ENCODE data around the gene ARSD. TPM values are rescaled to one million over a fixed set of nuclear protein-coding genes. Genes with fewer than 3 reads are reported as not detected.
"Not testable (repeated sequence)": the region's sequence is repeated elsewhere in the genome, so short reads cannot be mapped to it uniquely, and the experiment has no call there.

The ARSD gene
- total RNA-seq, 1 experiment from 2014 or later: 4.5 TPM

GRCh38 chrX:2958199-2958598 is 29.1 kb upstream of the ARSD start:
- Histone ChIP-seq H3K4me3 (ENCODE audit: insufficient read depth, low read depth, low read length) (no peak overlapping the region), H3K36me3 (replicated peaks; ENCODE audit: control insufficient read depth, insufficient read depth, low read length) (no peaks in the 10 kb centered on the region), H3K27me3 (ENCODE audit: control insufficient read depth, insufficient read depth, low read length) (no peaks in the 10 kb centered on the region)
- no peak for DNase-seq

GRCh38 chrX:2955838-2956237 is 26.7 kb upstream of the ARSD start:
- Histone ChIP-seq H3K27me3 (ENCODE audit: control insufficient read depth, insufficient read depth, low read length) (no peaks in the 10 kb centered on the region), H3K36me3 (replicated peaks; ENCODE audit: control insufficient read depth, insufficient read depth, low read length) (peaks cover 4% of the 10 kb centered on the region), H3K4me3 (ENCODE audit: insufficient read depth, low read depth, low read length) (no peak overlapping the region)
- no peak for DNase-seq

GRCh38 chrX:2955281-2955680 is 26.1 kb upstream of the ARSD start:
- peaks cover 4% of the 10 kb centered on the region for H3K36me3 ChIP-seq (replicated peaks; ENCODE audit: control insufficient read depth, insufficient read depth, low read length)
- H3K27me3 ChIP-seq (ENCODE audit: control insufficient read depth, insufficient read depth, low read length): no peaks in the 10 kb centered on the region

GRCh38 chrX:2954541-2954940 is 25.4 kb upstream of the ARSD start:
- H3K36me3 ChIP-seq (replicated peaks; ENCODE audit: control insufficient read depth, insufficient read depth, low read length): peaks cover 4% of the 10 kb centered on the region
- no peaks in the 10 kb centered on the region for H3K27me3 ChIP-seq (ENCODE audit: control insufficient read depth, insufficient read depth, low read length)
- DNase-seq: no peak
- H3K4me3 ChIP-seq (ENCODE audit: insufficient read depth, low read depth, low read length): no peak overlapping the region

More at GRCh38 chrX:2955281-2955680, 26.1 kb upstream of the ARSD start:
- no peak for DNase-seq
- H3K4me3 ChIP-seq (ENCODE audit: insufficient read depth, low read depth, low read length): no peak overlapping the region

GRCh38 chrX:2937942-2938341 is 8.8 kb upstream of the ARSD start:
- not testable (repeated sequence) for H3K36me3 ChIP-seq (replicated peaks; ENCODE audit: control insufficient read depth, insufficient read depth, low read length)

GRCh38 chrX:2934715-2935710 is 5.9 kb upstream of the ARSD start:
- Histone ChIP-seq H3K27me3 (ENCODE audit: control insufficient read depth, insufficient read depth, low read length) (no peaks in the 10 kb centered on the region), H3K4me3 (ENCODE audit: insufficient read depth, low read depth, low read length) (no peak overlapping the region), H3K36me3 (replicated peaks; ENCODE audit: control insufficient read depth, insufficient read depth, low read length) (peaks cover 2% of the 10 kb centered on the region)
- DNase-seq: no peak

More at GRCh38 chrX:2937942-2938341, 8.8 kb upstream of the ARSD start:
- not testable (repeated sequence) for H3K27me3 ChIP-seq (ENCODE audit: control insufficient read depth, insufficient read depth, low read length); H3K4me3 ChIP-seq (ENCODE audit: insufficient read depth, low read depth, low read length); DNase-seq

- no peaks in the 10 kb centered on the region for H3K27me3 ChIP-seq (ENCODE audit: control insufficient read depth, insufficient read depth, low read length)
- no peak for DNase-seq
- peaks cover 2% of the 10 kb centered on the region for H3K36me3 ChIP-seq (replicated peaks; ENCODE audit: control insufficient read depth, insufficient read depth, low read length)
- no peak overlapping the region for H3K4me3 ChIP-seq (ENCODE audit: insufficient read depth, low read depth, low read length)
Observed at GRCh38 chrX:2933125-2933900, 4.2 kb upstream of the ARSD start.

GRCh38 chrX:2931612-2932011 is 2.5 kb upstream of the ARSD start:
- Histone ChIP-seq H3K36me3 (replicated peaks; ENCODE audit: control insufficient read depth, insufficient read depth, low read length) (peaks cover 2% of the 10 kb centered on the region), H3K27me3 (ENCODE audit: control insufficient read depth, insufficient read depth, low read length) (no peaks in the 10 kb centered on the region), H3K4me3 (ENCODE audit: insufficient read depth, low read depth, low read length) (no peak overlapping the region)
- DNase-seq: peak; percentile 88

- Histone ChIP-seq H3K4me3 (ENCODE audit: insufficient read depth, low read depth, low read length) (no peak overlapping the region), H3K36me3 (replicated peaks; ENCODE audit: control insufficient read depth, insufficient read depth, low read length) (peaks cover 2% of the 10 kb centered on the region), H3K27me3 (ENCODE audit: control insufficient read depth, insufficient read depth, low read length) (no peaks in the 10 kb centered on the region)
- no peak for DNase-seq
Observed at GRCh38 chrX:2931155-2931554, 2.0 kb upstream of the ARSD start.

GRCh38 chrX:2928191-2928582 is 952 bp downstream of the ARSD start:
- H3K27me3 ChIP-seq (ENCODE audit: control insufficient read depth, insufficient read depth, low read length): no peaks in the 10 kb centered on the region
- H3K4me3 ChIP-seq (ENCODE audit: insufficient read depth, low read depth, low read length): peak overlapping the region; percentile 72
- no peaks in the 10 kb centered on the region; the same call in 1 of the 2 replicates for H3K36me3 ChIP-seq (replicated peaks; ENCODE audit: control insufficient read depth, insufficient read depth, low read length)
- peak; percentile 94 for DNase-seq

GRCh38 chrX:2926664-2927275 is 2.4 kb downstream of the ARSD start:
- Histone ChIP-seq H3K36me3 (replicated peaks; ENCODE audit: control insufficient read depth, insufficient read depth, low read length) (no peaks in the 10 kb centered on the region; the same call in 1 of the 2 replicates), H3K27me3 (ENCODE audit: control insufficient read depth, insufficient read depth, low read length) (no peaks in the 10 kb centered on the region), H3K4me3 (ENCODE audit: insufficient read depth, low read depth, low read length) (no peak overlapping the region)
- no peak for DNase-seq

GRCh38 chrX:2926255-2926654 is 2.9 kb downstream of the ARSD start:
- not testable (repeated sequence) for DNase-seq; H3K36me3 ChIP-seq (replicated peaks; ENCODE audit: control insufficient read depth, insufficient read depth, low read length); H3K27me3 ChIP-seq (ENCODE audit: control insufficient read depth, insufficient read depth, low read length); H3K4me3 ChIP-seq (ENCODE audit: insufficient read depth, low read depth, low read length)

GRCh38 chrX:2924151-2924550 is 5.0 kb downstream of the ARSD start:
- no peaks in the 10 kb centered on the region for H3K36me3 ChIP-seq (replicated peaks; ENCODE audit: control insufficient read depth, insufficient read depth, low read length)
- H3K27me3 ChIP-seq (ENCODE audit: control insufficient read depth, insufficient read depth, low read length): no peaks in the 10 kb centered on the region
- no peak for DNase-seq
- H3K4me3 ChIP-seq (ENCODE audit: insufficient read depth, low read depth, low read length): no peak overlapping the region

GRCh38 chrX:2921750-2922149 is 7.4 kb downstream of the ARSD start:
- no peaks in the 10 kb centered on the region for H3K36me3 ChIP-seq (replicated peaks; ENCODE audit: control insufficient read depth, insufficient read depth, low read length)
- H3K27me3 ChIP-seq (ENCODE audit: control insufficient read depth, insufficient read depth, low read length): no peaks in the 10 kb centered on the region
- no peak for DNase-seq
- H3K4me3 ChIP-seq (ENCODE audit: insufficient read depth, low read depth, low read length): no peak overlapping the region
